Measurements from ENCODE around the gene INPP4A. TPM values are rescaled to one million over a fixed set of nuclear protein-coding genes. Genes with fewer than 3 reads are reported as not detected.

Gene INPP4A
- total and polyA plus RNA-seq, 2 of the 13 experiments (the other 11 are each of a cell fraction or from before 2014, with no cell fraction given) = 10.1 to 10.9 TPM

DNA sequence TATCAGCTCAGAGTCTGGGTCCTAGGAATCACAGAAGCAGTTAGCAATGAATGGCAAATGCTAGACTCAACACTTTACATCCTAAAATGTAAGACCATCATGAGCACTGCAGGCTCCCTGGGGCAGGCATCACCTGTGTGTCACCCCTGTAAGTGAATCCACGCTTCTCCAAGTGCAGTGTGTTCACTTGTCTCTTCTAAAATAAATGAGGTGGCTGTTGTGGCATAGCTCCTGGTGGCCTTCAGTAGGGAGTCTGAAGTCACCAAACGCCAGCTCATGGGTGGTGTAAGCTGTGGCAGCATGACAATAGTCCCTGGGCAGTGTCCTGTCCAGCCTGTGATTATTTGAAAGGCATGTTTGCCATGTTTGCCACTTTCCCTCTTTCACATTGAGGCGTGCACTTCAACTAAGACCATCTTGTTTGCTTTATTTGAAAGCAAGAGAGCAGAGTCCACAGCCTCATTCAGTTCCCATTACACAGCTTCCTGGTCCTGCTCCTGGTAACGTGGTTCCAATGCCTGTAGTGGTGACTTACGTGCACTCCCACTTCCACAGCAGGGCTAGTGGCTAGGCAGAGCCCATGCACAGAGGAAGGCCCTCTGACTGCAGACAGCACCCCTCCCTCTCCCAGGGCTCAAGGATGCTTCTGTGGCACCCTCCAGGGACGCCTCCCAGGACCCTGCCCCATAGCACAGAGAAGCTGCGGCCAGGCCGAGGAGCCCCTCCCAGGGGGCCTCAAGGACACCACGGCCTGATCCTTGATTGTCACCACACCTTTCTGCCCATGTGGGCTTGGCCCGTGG, 139.4 kb downstream of the INPP4A start (continued):
- TF ChIP-seq, protein P1, sequence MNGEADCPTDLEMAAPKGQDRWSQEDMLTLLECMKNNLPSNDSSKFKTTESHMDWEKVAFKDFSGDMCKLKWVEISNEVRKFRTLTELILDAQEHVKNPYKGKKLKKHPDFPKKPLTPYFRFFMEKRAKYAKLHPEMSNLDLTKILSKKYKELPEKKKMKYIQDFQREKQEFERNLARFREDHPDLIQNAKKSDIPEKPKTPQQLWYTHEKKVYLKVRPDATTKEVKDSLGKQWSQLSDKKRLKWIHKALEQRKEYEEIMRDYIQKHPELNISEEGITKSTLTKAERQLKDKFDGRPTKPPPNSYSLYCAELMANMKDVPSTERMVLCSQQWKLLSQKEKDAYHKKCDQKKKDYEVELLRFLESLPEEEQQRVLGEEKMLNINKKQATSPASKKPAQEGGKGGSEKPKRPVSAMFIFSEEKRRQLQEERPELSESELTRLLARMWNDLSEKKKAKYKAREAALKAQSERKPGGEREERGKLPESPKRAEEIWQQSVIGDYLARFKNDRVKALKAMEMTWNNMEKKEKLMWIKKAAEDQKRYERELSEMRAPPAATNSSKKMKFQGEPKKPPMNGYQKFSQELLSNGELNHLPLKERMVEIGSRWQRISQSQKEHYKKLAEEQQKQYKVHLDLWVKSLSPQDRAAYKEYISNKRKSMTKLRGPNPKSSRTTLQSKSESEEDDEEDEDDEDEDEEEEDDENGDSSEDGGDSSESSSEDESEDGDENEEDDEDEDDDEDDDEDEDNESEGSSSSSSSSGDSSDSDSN (CRISPR knock-in tag; IDR thresholded peaks at IDR 0.05) = peak; percentile 59; the same call in 1 of the 2 replicates
- TF ChIP-seq ERF (CRISPR knock-in tag; IDR thresholded peaks at IDR 0.05) = no peak
- no peak for TF ChIP-seq NFE2 (CRISPR knock-in tag; IDR thresholded peaks at IDR 0.05)
- TF ChIP-seq, protein P2, sequence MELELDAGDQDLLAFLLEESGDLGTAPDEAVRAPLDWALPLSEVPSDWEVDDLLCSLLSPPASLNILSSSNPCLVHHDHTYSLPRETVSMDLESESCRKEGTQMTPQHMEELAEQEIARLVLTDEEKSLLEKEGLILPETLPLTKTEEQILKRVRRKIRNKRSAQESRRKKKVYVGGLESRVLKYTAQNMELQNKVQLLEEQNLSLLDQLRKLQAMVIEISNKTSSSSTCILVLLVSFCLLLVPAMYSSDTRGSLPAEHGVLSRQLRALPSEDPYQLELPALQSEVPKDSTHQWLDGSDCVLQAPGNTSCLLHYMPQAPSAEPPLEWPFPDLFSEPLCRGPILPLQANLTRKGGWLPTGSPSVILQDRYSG (CRISPR knock-in tag; IDR thresholded peaks at IDR 0.05) = no peak
- no peak for TF ChIP-seq ZKSCAN5 (CRISPR knock-in tag; IDR thresholded peaks at IDR 0.05)
- no peak for TF ChIP-seq TBL1XR1 (IDR thresholded peaks at IDR 0.05; ENCODE audit: borderline replicate concordance, low read length, partially characterized antibody)
- TF ChIP-seq ESRRA (CRISPR knock-in tag; IDR thresholded peaks at IDR 0.05; ENCODE audit: low read depth) = no peak; the same call in 1 of the 2 replicates
- peak; percentile 98 for TF ChIP-seq HNF4A (CRISPR knock-in tag; IDR thresholded peaks at IDR 0.05)
- TF ChIP-seq SYNCRIP (IDR thresholded peaks at IDR 0.05; ENCODE audit: insufficient read depth, low read depth, low read length) = no peak
- no peak for TF ChIP-seq DR1 (CRISPR knock-in tag; IDR thresholded peaks at IDR 0.05)
- TF ChIP-seq, protein P3, sequence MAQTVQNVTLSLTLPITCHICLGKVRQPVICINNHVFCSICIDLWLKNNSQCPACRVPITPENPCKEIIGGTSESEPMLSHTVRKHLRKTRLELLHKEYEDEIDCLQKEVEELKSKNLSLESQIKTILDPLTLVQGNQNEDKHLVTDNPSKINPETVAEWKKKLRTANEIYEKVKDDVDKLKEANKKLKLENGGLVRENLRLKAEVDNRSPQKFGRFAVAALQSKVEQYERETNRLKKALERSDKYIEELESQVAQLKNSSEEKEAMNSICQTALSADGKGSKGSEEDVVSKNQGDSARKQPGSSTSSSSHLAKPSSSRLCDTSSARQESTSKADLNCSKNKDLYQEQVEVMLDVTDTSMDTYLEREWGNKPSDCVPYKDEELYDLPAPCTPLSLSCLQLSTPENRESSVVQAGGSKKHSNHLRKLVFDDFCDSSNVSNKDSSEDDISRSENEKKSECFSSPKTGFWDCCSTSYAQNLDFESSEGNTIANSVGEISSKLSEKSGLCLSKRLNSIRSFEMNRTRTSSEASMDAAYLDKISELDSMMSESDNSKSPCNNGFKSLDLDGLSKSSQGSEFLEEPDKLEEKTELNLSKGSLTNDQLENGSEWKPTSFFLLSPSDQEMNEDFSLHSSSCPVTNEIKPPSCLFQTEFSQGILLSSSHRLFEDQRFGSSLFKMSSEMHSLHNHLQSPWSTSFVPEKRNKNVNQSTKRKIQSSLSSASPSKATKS (CRISPR knock-in tag; IDR thresholded peaks at IDR 0.05) = no peak
- TF ChIP-seq, protein P4, sequence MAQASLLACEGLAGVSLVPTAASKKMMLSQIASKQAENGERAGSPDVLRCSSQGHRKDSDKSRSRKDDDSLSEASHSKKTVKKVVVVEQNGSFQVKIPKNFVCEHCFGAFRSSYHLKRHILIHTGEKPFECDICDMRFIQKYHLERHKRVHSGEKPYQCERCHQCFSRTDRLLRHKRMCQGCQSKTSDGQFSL (CRISPR knock-in tag; IDR thresholded peaks at IDR 0.05) = no peak
- TF ChIP-seq, protein P5, sequence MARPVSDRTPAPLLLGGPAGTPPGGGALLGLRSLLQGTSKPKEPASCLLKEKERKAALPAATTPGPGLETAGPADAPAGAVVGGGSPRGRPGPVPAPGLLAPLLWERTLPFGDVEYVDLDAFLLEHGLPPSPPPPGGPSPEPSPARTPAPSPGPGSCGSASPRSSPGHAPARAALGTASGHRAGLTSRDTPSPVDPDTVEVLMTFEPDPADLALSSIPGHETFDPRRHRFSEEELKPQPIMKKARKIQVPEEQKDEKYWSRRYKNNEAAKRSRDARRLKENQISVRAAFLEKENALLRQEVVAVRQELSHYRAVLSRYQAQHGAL (CRISPR knock-in tag; IDR thresholded peaks at IDR 0.05; ENCODE audit: not compliant biosample characterization) = no peak
- no peak for TF ChIP-seq ZMAT3 (CRISPR knock-in tag; conservative IDR thresholded peaks at IDR 0.05)
- TF ChIP-seq ZC3H4 (CRISPR knock-in tag; IDR thresholded peaks at IDR 0.05; ENCODE audit: borderline replicate concordance) = no peak
- TF ChIP-seq, protein P6, sequence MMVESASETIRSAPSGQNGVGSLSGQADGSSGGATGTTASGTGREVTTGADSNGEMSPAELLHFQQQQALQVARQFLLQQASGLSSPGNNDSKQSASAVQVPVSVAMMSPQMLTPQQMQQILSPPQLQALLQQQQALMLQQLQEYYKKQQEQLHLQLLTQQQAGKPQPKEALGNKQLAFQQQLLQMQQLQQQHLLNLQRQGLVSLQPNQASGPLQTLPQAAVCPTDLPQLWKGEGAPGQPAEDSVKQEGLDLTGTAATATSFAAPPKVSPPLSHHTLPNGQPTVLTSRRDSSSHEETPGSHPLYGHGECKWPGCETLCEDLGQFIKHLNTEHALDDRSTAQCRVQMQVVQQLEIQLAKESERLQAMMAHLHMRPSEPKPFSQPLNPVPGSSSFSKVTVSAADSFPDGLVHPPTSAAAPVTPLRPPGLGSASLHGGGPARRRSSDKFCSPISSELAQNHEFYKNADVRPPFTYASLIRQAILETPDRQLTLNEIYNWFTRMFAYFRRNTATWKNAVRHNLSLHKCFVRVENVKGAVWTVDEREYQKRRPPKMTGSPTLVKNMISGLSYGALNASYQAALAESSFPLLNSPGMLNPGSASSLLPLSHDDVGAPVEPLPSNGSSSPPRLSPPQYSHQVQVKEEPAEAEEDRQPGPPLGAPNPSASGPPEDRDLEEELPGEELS (CRISPR knock-in tag; IDR thresholded peaks at IDR 0.05) = peak; percentile 69; the same call in 1 of the 2 replicates
- peak; percentile 66; the same call in 1 of the 2 replicates for TF ChIP-seq PHF21A (CRISPR knock-in tag; IDR thresholded peaks at IDR 0.05)
- TF ChIP-seq, protein P7, sequence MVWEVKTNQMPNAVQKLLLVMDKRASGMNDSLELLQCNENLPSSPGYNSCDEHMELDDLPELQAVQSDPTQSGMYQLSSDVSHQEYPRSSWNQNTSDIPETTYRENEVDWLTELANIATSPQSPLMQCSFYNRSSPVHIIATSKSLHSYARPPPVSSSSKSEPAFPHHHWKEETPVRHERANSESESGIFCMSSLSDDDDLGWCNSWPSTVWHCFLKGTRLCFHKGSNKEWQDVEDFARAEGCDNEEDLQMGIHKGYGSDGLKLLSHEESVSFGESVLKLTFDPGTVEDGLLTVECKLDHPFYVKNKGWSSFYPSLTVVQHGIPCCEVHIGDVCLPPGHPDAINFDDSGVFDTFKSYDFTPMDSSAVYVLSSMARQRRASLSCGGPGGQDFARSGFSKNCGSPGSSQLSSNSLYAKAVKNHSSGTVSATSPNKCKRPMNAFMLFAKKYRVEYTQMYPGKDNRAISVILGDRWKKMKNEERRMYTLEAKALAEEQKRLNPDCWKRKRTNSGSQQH (CRISPR knock-in tag; IDR thresholded peaks at IDR 0.05; ENCODE audit: low read depth) = peak; percentile 71; the same call in 1 of the 2 replicates
